Fibroblast of mammary gland (primary cell): Measurements from ENCODE around the gene DYNLT2B.
"Not testable (repeated sequence)": the region's sequence is repeated elsewhere in the genome, so short reads cannot be mapped to it uniquely, and the experiment has no call there.

Experiments
- DNase-seq: peaks from one replicate; pipeline ENCODE4 v3.0.0-alpha.2; 2010; ENCODE audit warnings: low read depth
- H3K4me3 ChIP-seq: 2 replicates; pipeline ENCODE4 v1.5.1; 2011; ENCODE audit warnings: low read depth, mild to moderate bottlenecking, low read length, moderate library complexity; ENCODE audit not compliant: control insufficient read depth
- CTCF ChIP-seq: conservative IDR thresholded peaks from 2 replicates; pipeline ENCODE4 v1.5.1; 2011; ENCODE audit warnings: low read depth, low read length, inconsistent platforms; ENCODE audit not compliant: control insufficient read depth, insufficient read depth

The DYNLT2B gene

GRCh38 chr3:196332168-196332567, 14.1 kb upstream of the DYNLT2B start:
- no peak overlapping the region for H3K4me3 ChIP-seq
- DNase-seq, result no peak
- TF ChIP-seq CTCF, result no peak

- DNase-seq, result no peak
- H3K4me3 ChIP-seq, result no peak overlapping the region
- no peak for TF ChIP-seq CTCF
Measured at GRCh38 chr3:196327405-196327804, 9.4 kb upstream of the DYNLT2B start.

GRCh38 chr3:196326936-196327335, 8.9 kb upstream of the DYNLT2B start:
- no peak overlapping the region for H3K4me3 ChIP-seq
- TF ChIP-seq CTCF, result no peak
- DNase-seq, result no peak

GRCh38 chr3:196323691-196324090, 5.7 kb upstream of the DYNLT2B start:
- H3K4me3 ChIP-seq, result no peak overlapping the region
- DNase-seq, result peak; percentile 44
- peak; percentile 25 for TF ChIP-seq CTCF

GRCh38 chr3:196323016-196323415, 5.0 kb upstream of the DYNLT2B start:
- TF ChIP-seq CTCF, result no peak
- no peak for DNase-seq
- H3K4me3 ChIP-seq, result no peak overlapping the region

GRCh38 chr3:196321162-196321561, 3.1 kb upstream of the DYNLT2B start:
- no peak for DNase-seq
- no peak overlapping the region for H3K4me3 ChIP-seq
- no peak for TF ChIP-seq CTCF

- no peak for TF ChIP-seq CTCF
- H3K4me3 ChIP-seq, result no peak overlapping the region
- no peak for DNase-seq
Measured at GRCh38 chr3:196320137-196320536, 2.1 kb upstream of the DYNLT2B start.

- not testable (repeated sequence) for DNase-seq
- H3K4me3 ChIP-seq, result peak overlapping the region; percentile 78
Measured at GRCh38 chr3:196316799-196317686, 997 bp downstream of the DYNLT2B start.
